Measurements from ENCODE around the gene PITRM1.

PITRM1 gene

GRCh38 chr10:3166496-3167290 lies 5.9 kb downstream of the PITRM1 start:
- DNase-seq: no peak

- no peak for DNase-seq
These were observed 7.4 kb downstream of the PITRM1 start for GRCh38 chr10:3165196-3165595.

DNA sequence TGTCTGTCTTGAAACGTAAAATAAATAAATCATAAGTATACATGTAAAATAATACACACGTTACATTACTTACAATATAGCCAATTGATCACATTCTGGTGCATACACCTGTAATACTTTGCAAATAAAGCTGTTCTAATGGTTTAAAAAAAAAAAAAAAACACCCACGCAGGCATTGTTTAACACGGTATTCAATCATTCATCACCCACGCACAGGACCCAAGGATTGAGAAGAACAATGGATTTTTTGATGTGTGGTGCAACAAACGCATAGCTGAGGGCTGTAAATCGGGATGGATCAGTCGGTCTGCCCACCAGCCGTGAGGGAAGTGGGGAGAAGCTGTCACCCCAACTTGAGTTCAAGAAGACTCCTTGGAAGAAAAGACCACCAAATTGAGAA lies 8.7 kb downstream of the PITRM1 start:
- no peak for DNase-seq

DNA sequence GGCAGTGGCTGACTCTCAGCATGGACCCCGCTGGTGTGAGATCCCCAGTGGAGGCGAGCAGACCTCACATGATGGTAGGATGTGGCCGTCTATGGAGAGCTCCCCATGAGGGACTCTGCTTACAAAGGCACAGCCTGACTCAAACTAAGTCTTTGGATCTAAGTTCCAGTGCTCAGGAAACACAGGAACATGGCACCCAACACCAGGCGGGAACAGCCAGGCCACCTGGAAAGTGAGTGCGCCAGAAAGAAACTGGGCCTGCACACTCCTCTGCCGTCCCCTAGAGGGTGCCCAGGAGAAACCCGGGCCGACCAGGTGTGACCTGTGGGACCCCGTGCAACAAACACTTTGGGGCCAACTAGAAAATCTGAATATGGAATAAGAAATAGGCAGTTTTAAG lies 10.0 kb downstream of the PITRM1 start:
- DNase-seq: no peak

DNA sequence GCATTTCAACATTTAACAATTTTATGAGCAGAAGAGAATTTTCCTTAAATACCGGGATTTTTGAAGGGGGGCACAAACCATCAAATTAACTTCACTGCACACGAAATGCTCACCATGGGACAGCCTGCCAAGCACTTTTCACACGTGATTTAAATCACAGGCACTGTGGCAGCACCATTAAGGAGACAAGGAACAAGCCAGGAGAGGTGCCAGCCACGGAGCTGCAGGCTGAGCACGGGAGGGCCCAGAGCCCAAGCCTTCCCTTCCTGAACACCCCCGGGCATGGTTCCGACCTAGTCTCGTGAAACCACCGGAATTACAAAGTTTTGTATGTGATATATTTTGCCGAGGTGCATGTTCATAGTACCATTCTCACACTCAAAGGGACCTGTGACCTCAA lies 13.4 kb downstream of the PITRM1 start:
- DNase-seq: no peak

DNA sequence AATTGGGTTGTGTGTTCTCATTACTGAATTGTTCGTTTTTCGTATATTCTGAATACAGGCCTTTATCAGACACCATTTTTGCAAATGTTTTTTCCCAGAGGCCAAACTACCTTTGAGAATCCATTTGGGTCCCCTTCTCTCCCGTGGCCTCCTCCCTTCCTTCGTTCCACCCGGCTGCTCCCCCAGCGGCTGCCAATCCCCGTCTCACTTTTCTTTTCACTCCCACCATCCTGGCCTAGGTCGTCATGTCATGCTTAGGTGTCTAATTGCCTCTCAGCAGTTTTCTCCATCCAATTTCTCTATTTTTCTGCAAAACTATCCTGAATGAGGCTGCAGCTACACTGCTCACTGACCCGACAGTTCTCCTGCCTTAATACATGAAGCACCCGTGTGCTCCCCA lies 17.9 kb downstream of the PITRM1 start:
- no peak for DNase-seq

- no peak for DNase-seq
These were observed 20.0 kb downstream of the PITRM1 start for GRCh38 chr10:3152566-3152935.

DNA sequence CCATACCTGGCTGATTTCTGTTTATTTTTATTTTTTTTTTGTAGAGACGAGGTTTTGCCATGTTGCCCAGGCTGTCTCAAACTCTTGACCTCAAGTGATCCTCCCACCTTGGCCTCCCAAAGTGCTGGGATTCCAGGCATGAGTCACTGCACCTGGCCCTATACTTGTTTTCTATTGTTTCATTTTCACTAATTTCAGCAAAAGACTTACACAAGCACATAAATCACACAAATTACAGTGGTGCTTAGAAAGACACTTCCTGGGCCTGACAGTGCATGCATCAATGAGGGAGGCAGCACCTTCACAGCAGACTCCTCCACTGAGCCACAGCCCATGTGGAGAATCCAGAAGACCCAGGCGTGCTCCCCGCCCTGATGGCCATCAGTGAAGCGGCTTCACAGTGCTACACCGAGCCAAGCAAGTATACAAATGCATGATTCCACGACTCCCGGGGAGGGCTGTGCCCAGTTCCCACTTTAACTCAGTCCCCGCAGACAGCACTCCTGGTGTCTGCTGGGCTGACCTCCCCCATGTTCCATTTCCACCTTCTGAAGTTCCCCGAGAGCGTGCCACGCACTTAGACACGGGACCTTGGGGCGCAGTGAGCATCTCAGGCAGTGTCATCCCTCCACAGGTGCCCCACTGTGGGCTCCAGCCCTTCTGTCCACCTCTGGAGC lies 20.6 kb downstream of the PITRM1 start:
- DNase-seq: no peak

DNA sequence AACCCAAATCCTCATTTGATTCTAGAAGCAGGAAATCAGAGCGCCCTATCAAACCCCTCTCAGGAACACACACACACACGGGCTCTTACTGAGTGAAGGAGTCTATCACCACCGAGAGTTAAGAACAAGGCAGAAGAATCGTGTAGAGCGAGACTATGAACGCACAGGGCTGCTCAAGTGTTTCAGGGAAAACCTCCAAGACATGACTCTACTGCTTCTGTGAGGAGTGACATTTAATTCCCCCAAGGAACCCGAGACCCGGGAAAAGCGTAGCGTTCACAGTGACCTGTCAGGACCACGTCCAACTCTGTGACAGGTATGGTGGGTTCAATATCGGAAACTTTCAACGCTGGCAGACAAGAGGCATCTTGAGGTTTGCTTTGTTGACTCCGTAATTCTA lies 21.6 kb downstream of the PITRM1 start:
- DNase-seq: no peak

- DNase-seq: no peak
These were observed 22.2 kb downstream of the PITRM1 start for GRCh38 chr10:3150366-3150765.

DNA sequence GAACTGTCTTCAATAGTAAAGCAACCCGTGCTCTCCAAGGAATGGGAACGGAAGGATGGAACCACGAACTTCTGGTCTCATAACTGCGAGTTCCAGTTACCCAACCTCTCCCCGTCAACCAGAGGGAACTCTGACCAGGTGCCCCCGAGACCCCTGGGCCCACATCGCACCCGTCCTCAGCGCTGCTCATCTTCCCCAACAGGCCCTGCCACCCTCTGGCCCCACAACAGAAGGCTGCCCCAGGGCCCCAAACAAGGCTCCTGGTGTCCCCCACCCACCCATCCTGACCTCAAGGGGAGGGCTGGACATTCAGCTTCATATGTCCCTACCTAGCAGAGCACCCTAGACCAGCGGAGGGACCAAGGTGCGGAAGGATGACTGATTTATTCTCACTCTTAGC lies 22.7 kb downstream of the PITRM1 start:
- no peak for DNase-seq

GRCh38 chr10:3148994-3149393 lies 23.6 kb downstream of the PITRM1 start:
- no peak for DNase-seq

DNA sequence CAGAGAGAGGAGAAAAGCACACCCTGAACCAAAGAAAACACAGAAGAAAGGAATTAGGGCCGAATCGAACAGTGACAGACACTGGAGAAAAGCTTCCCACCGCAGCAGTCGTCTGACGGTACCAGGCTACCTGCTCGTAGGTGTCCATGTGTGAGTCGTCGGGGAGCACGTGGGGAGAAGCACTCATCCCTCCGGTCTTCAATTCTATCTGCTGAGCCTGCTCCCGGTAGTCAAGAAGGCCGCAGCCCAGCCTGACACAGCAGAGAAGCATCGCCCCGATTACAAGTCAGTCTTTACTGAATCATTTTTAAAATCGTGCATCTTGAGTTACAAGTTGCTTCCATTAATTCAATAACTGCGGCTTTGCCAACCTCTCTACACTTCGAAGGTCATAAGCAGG lies 24.5 kb downstream of the PITRM1 start:
- no peak for DNase-seq

GRCh38 chr10:3147117-3147820 lies 25.3 kb downstream of the PITRM1 start:
- DNase-seq: no peak

DNA sequence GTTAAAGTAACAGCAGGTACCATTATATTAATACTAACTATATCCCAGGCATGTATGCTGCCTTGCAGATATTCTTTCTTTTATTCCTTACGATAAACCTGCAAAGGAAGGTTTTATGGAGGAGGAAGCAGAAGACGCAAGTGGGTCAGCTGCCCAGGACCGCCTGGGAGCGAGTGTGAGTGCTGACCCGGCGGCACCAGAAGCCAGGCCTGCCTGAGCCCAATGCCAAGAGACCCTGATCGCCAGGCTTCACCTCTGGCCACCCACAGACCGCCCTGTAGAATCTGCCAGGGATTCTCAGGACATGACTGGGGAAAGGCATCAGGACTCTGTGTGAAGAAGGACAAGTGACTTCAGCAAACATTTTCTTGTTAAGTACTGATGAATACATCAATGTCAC lies 26.3 kb downstream of the PITRM1 start:
- DNase-seq: no peak

- DNase-seq: no peak
These were observed 27.2 kb downstream of the PITRM1 start for GRCh38 chr10:3145366-3145765.

GRCh38 chr10:3143791-3144434 lies 28.7 kb downstream of the PITRM1 start:
- DNase-seq: no peak

- DNase-seq: no peak
These were observed 29.2 kb downstream of the PITRM1 start for GRCh38 chr10:3143366-3143765.

- DNase-seq: no peak
These were observed 30.3 kb downstream of the PITRM1 start for GRCh38 chr10:3142146-3142875.

DNA sequence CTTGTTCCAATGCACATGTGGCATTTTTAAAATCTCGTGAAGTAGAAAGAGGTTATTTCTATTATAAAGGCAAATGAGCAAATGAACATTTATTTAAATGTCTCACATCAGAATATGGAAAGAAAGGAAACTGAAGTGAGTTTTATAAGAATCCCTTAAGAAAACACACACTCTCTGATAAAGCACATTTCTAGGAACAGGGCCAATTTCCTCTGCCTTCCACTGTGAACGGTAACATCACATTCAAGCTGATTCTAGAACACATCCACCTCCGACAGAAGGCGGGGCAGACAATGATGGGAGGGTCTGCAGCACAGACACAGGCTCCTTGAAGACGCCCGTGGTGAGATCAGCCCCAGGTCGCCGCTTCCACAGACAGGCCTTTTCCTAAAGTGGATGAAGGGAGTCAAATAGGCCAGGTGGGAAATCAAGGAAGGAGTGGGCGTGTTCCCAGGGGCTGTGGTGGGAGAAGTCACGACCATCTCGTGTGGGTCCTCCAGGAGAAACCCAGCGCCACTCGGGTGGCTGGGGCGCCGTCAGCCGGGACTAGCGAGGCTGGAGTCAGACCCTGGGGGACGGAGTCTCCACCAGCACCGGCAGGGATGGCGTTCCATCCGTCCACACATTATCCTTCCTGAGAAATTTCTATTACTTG lies 31.1 kb downstream of the PITRM1 start:
- DNase-seq: no peak

DNA sequence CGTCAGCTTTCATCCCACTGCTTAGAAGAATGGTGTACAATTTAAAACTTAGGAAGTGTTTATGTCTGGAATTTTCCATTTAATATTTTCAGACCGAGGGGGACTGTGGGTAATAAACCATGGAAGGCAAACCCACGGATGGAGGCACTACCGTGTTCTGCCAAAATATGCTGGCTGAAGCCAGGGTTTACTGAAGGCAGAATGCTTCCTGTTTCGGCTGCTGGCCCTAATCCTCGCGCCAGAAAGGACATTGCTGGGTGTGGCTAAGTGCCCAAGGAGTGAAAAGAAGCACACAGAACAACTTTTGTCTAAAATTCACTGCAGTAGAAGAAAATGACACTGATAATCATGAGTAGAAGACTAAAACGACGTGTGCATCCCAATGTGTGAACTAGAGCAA lies 32.3 kb downstream of the PITRM1 start:
- no peak for DNase-seq

- DNase-seq: no peak
These were observed 33.2 kb downstream of the PITRM1 start for GRCh38 chr10:3139216-3139910.

Measured in NCI-H2171 treated with DMSO at 0.1 percent for 48 hours (cell line).